HepG2 (cell line): ENCODE measurements around the gene HSPA5. TPM values are rescaled to one million over a fixed set of nuclear protein-coding genes. Genes with fewer than 3 reads are reported as not detected.

Source experiments
- CREB3 ChIP-seq: sonication (generic); formaldehyde crosslinking; IDR thresholded peaks from 2 replicates; pipeline ENCODE4 v1.5.0; 2020; ENCODE audit warnings: missing genetic modification reagents
- CTCF ChIP-seq: sonication (generic); formaldehyde crosslinking; IDR thresholded peaks from 2 replicates; pipeline ENCODE4 v1.5.0; 2020; ENCODE audit warnings: mild to moderate bottlenecking, missing genetic modification reagents, moderate library complexity
- FOXA3 ChIP-seq: IDR thresholded peaks from 2 replicates; pipeline ENCODE4 v1.6.1; 2016; ENCODE audit warnings: missing genetic modification reagents, missing compliant biosample characterization
- MED1 ChIP-seq: sonication (generic); formaldehyde crosslinking; IDR thresholded peaks from 2 replicates; pipeline ENCODE4 v1.4.0; 2020; ENCODE audit warnings: missing genetic modification reagents
- NCOA2 ChIP-seq: sonication (generic); formaldehyde crosslinking; IDR thresholded peaks from 2 replicates; pipeline ENCODE4 v1.8.0; 2022; ENCODE audit warnings: inconsistent platforms
- PAWR ChIP-seq: sonication (generic); formaldehyde crosslinking; IDR thresholded peaks from 2 replicates; pipeline ENCODE4 v1.4.0; 2020; ENCODE audit warnings: missing genetic modification reagents, mild to moderate bottlenecking, borderline replicate concordance
- RBFOX2 ChIP-seq: fragments of 200-400 bp; formaldehyde crosslinking; IDR thresholded peaks from 2 replicates; pipeline ENCODE4 v1.6.1; 2017; ENCODE audit warnings: low read depth, mild to moderate bottlenecking, low read length
- SCMH1 ChIP-seq: sonication (generic); formaldehyde crosslinking; IDR thresholded peaks from 2 replicates; pipeline ENCODE4 v1.9.0; 2021; ENCODE audit warnings: missing genetic modification reagents, mild to moderate bottlenecking, borderline replicate concordance
- SP140L ChIP-seq: sonication (generic); formaldehyde crosslinking; IDR thresholded peaks from 2 replicates; pipeline ENCODE4 v1.4.0; 2020; ENCODE audit warnings: missing genetic modification reagents, borderline replicate concordance
- STAT5B ChIP-seq: sonication (generic); formaldehyde crosslinking; IDR thresholded peaks from 2 replicates; pipeline ENCODE4 v1.4.0; 2020; ENCODE audit warnings: missing genetic modification reagents
- XBP1 ChIP-seq: sonication (generic); formaldehyde crosslinking; IDR thresholded peaks from 2 replicates; pipeline ENCODE4 v1.5.0; 2020; ENCODE audit warnings: missing genetic modification reagents
- ZNF580 ChIP-seq: IDR thresholded peaks from 2 replicates; pipeline ENCODE4 v1.6.1; 2016; ENCODE audit warnings: low read depth, borderline replicate concordance
- polyA plus RNA-seq, 8 experiments: library from polyadenylated mRNA; depleted of rRNA in 3 of 8; stranded (reverse) in 7 of 8; unstranded in 1 of 8; fragments of >200 nt; fragmentation: Illumina TruSeq in 4 of 8; extraction: Trizol in 4 of 8; gene quantifications; 2 replicates each; pipeline versions ENCODE4 v1.2.1 to v1.2.3, GENCODE V29; 2011 to 2016; ENCODE audit warnings: low read depth in 4 of 8, missing spikeins in 1 of 8, mixed read lengths in 1 of 8; ENCODE audit not compliant: insufficient read depth in 1 of 8
- total RNA-seq, 5 experiments: library from RNA; depleted of rRNA; stranded (reverse); fragments of >200 nt; fragmentation: Illumina TruSeq; extraction: Trizol; gene quantifications; 2 replicates each; pipeline ENCODE4 v1.2.3, GENCODE V29; 2016; ENCODE audit warnings: low read depth in 1 of 5

Gene HSPA5
- total and polyA plus RNA-seq, 2 of the 13 experiments (the other 11 are each of a cell fraction or from before 2014, with no cell fraction given) = 201 to 206 TPM

GRCh38 chr9:125202846-125203618 is 38.1 kb downstream of the HSPA5 start (continued):
- TF ChIP-seq ZNF580 (peak; percentile 18; the same call in 1 of the 2 replicates), XBP1 (CRISPR knock-in tag) (no peak), MED1 (CRISPR knock-in tag) (0 out of 2 replicates have a peak, but pooled peaks have one; percentile 10), CREB3 (CRISPR knock-in tag) (no peak), PAWR (CRISPR knock-in tag) (no peak), CTCF (peak; percentile 49), RBFOX2 (peak; percentile 41; the same call in 1 of the 2 replicates), FOXA3 (CRISPR knock-in tag) (peak; percentile 59; the same call in 1 of the 2 replicates), NCOA2 (CRISPR knock-in tag) (no peak), SP140L (no peak), SCMH1 (CRISPR knock-in tag) (no peak), STAT5B (CRISPR knock-in tag) (no peak)
